Hematopoietic multipotent progenitor cell treated with erythropoietin and hydrocortisone succinate and interleukin-3 and kit ligand, for 8 days (in vitro differentiated cells): ENCODE results near the gene ANK3.
A peak's percentile ranks its signal among the peaks of the same experiment; 100 is the strongest.

Source experiments
- DNase-seq: peaks from one replicate; pipeline ENCODE4 v3.0.0-alpha.2; 2015

Gene ANK3

GRCh38 chr10:60162631-60163030 is 227.0 kb downstream of the ANK3 start:
- DNase-seq, result no peak

- DNase-seq, result no peak
Observed at GRCh38 chr10:60155943-60156683, 233.6 kb downstream of the ANK3 start.

GRCh38 chr10:60155099-60155877 is 234.4 kb downstream of the ANK3 start:
- DNase-seq, result peak; percentile 14

- no peak for DNase-seq
Observed at GRCh38 chr10:60149003-60149402, 240.7 kb downstream of the ANK3 start.

GRCh38 chr10:60148266-60148840 is 241.3 kb downstream of the ANK3 start:
- no peak for DNase-seq

GRCh38 chr10:60147576-60148265 is 242.0 kb downstream of the ANK3 start:
- no peak for DNase-seq

- no peak for DNase-seq
Observed at GRCh38 chr10:60147025-60147424, 242.7 kb downstream of the ANK3 start.

- no peak for DNase-seq
Observed at GRCh38 chr10:60144099-60144498, 245.6 kb downstream of the ANK3 start.

- DNase-seq, result no peak
Observed at GRCh38 chr10:60142736-60143135, 246.9 kb downstream of the ANK3 start.

GRCh38 chr10:60141896-60142559 is 247.6 kb downstream of the ANK3 start:
- DNase-seq, result no peak

- DNase-seq, result no peak
Observed at GRCh38 chr10:60140651-60141632, 248.7 kb downstream of the ANK3 start.

- DNase-seq, result no peak
Observed at GRCh38 chr10:60139798-60140566, 249.7 kb downstream of the ANK3 start.

- DNase-seq, result no peak
Observed at GRCh38 chr10:60139290-60139689, 250.4 kb downstream of the ANK3 start.

GRCh38 chr10:60138842-60139241 is 250.8 kb downstream of the ANK3 start:
- no peak for DNase-seq

GRCh38 chr10:60138026-60138425 is 251.6 kb downstream of the ANK3 start:
- no peak for DNase-seq

- DNase-seq, result no peak
Observed at GRCh38 chr10:60137292-60137992, 252.2 kb downstream of the ANK3 start.

GRCh38 chr10:60135020-60135419 is 254.7 kb downstream of the ANK3 start:
- no peak for DNase-seq

- DNase-seq, result no peak
Observed at GRCh38 chr10:60134548-60134947, 255.1 kb downstream of the ANK3 start.

GRCh38 chr10:60130130-60130579 is 259.5 kb downstream of the ANK3 start:
- peak; percentile 5 for DNase-seq

GRCh38 chr10:60125895-60126294 is 263.8 kb downstream of the ANK3 start:
- DNase-seq, result no peak
